PFSK-1 (cell line): Measurements from ENCODE around the gene GOLPH3L.

Experiments used
- POLR2AphosphoS5 ChIP-seq: IDR thresholded peaks from 2 replicates; pipeline ENCODE4 v1.6.1; 2012; ENCODE audit warnings: low read depth, mild to moderate bottlenecking, control low read depth, low read length, moderate library complexity
- SIN3A ChIP-seq: IDR thresholded peaks from 2 replicates; pipeline ENCODE4 v1.6.1; 2012; ENCODE audit warnings: mild to moderate bottlenecking, low read length, moderate library complexity, borderline replicate concordance; ENCODE audit not compliant: insufficient read depth

DNA sequence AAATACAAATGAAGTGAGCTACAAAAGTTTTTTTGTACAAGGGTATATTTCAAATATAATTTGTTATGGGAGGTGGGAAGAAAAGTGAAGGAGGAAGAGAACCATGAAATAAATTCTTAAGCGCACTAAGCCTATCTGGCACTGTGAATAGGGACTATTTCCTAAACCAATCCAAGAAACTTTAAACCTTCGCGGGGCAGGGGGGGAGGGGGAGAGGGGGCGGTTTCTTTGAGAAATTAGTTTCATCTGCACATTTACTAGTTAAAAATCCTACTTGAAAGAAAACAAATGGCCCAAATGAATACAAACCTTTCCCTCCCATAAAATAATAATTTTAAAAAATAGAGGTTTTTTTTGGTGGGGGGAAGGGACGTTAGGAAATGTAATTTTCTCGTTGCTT, 364 bp downstream of the GOLPH3L start:
- TF ChIP-seq POLR2AphosphoS5: no peak
- TF ChIP-seq SIN3A: no peak
